Testis (tissue), 2 donors: ENCODE measurements around the gene PAPPA2.

Experiments
- POLR2A ChIP-seq: fragments of 450-650 bp; IDR thresholded peaks from one replicate; pipeline ENCODE4 v1.6.1; 2017; ENCODE audit warnings: antibody characterized with exemption, mild to moderate bottlenecking, moderate library complexity
- TF ChIP-seq, protein P1 (sequence below), 3 experiments: fragments of 450-650 bp in 2 of 3; fragments of 200-600 bp in 1 of 3; sonication (generic) in 1 of 3; IDR thresholded peaks; one replicate each; pipeline ENCODE4 v1.5.1; 2016 to 2019; ENCODE audit warnings: antibody characterized with exemption in 3 of 3, mild to moderate bottlenecking in 2 of 3, moderate library complexity in 1 of 3

DNA sequence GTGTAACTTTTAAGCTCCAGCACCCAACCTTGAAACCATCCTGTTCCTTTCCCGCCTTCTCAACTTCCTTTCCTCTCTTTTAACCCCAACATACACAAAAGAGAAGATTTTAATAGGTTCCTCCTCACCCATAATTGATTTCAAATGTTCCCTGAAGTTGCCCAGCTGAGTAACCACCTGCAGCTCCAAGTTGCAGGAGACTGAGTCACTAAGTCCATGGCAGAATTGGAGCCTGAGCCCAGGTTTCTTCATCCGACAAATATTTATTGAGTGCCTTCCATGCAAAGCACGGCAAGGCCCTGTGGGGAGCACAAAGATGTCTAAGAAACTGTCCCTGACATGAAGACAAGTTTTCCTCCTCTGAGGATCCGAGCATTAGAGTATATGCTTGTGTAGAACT, 97.7 kb downstream of the PAPPA2 start:
- TF ChIP-seq, protein P1, sequence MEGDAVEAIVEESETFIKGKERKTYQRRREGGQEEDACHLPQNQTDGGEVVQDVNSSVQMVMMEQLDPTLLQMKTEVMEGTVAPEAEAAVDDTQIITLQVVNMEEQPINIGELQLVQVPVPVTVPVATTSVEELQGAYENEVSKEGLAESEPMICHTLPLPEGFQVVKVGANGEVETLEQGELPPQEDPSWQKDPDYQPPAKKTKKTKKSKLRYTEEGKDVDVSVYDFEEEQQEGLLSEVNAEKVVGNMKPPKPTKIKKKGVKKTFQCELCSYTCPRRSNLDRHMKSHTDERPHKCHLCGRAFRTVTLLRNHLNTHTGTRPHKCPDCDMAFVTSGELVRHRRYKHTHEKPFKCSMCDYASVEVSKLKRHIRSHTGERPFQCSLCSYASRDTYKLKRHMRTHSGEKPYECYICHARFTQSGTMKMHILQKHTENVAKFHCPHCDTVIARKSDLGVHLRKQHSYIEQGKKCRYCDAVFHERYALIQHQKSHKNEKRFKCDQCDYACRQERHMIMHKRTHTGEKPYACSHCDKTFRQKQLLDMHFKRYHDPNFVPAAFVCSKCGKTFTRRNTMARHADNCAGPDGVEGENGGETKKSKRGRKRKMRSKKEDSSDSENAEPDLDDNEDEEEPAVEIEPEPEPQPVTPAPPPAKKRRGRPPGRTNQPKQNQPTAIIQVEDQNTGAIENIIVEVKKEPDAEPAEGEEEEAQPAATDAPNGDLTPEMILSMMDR (IDR thresholded peaks at IDR 0.05), result no peak
- TF ChIP-seq POLR2A, result no peak
